Astrocyte (in vitro differentiated cells and primary cell): ENCODE results near the gene CD70.

Experiments used
- CTCF ChIP-seq: IDR thresholded peaks from 2 replicates; pipeline ENCODE4 v1.5.1; 2011; ENCODE audit warnings: low read depth, mild to moderate bottlenecking, inconsistent platforms, low read length, moderate library complexity; ENCODE audit not compliant: insufficient read depth
- EZH2 ChIP-seq: IDR thresholded peaks from 2 replicates; pipeline ENCODE4 v1.6.1; 2012; ENCODE audit warnings: mild to moderate bottlenecking, low read length, inconsistent platforms; ENCODE audit not compliant: insufficient read depth

GRCh38 chr19:6580313-6580712 is 10.6 kb downstream of the CD70 start:
- no peak for TF ChIP-seq CTCF
- no peak for TF ChIP-seq EZH2
